GM12892 (cell line): Measurements from ENCODE around the gene HRG.

Experiments used
- POLR2A ChIP-seq: IDR thresholded peaks from 2 replicates; pipeline ENCODE4 v1.6.1; 2011; ENCODE audit warnings: low read depth, low read length, control low read depth
- POLR2AphosphoS5 ChIP-seq: IDR thresholded peaks from 2 replicates; pipeline ENCODE4 v1.6.1; 2011; ENCODE audit warnings: low read depth, low read length, control low read depth
- TAF1 ChIP-seq: IDR thresholded peaks from 2 replicates; pipeline ENCODE4 v1.6.1; 2011; ENCODE audit warnings: low read depth, mild to moderate bottlenecking, control low read depth, low read length, borderline replicate concordance

DNA sequence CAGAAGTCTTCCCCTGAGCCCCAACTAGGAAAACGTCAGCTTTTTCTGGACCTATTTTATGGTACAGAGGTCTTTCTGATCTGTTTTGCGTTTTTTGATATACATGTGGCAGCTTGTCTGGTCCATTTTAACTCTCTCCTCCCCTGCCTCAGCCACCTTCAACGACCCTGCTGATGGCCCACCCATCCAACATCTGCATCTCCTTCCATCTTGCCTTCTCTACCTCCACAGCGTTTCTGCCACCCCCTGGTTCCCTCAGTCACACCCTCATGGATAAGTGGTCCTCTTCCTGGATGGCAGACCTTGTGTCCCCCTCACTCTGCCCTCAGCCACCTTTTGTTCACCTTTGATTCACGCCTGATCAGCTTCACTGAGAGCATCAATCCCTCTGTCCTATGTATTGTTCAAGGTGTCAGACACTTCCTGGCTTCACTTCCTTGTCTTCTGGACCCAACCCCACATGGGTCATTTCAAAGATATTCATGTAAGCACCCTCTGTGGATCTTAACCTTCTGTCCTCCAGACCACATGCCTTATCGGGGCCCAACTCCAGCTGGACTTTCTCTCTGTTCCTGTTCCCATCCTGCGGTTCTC is 39.5 kb upstream of the HRG start:
- no peak for TF ChIP-seq POLR2A
- TF ChIP-seq TAF1: no peak
- TF ChIP-seq POLR2AphosphoS5: no peak
